ENCODE measurements around the gene RHOB. TPM values are rescaled to one million over a fixed set of nuclear protein-coding genes. Genes with fewer than 3 reads are reported as not detected.

Gene RHOB
- polyA plus RNA-seq, 3 donors, result 43.3 to 602 (median 66.3) TPM

- Mint-ChIP-seq H3K27ac (no peak overlapping the region), H3K9me3 (peaks cover 1 to 17% (median 11%) of the 10 kb centered on the region in 7 donors), H3K4me3 (no peak overlapping the region), H3K4me1 (no peaks in the 10 kb centered on the region), H3K27me3 (ENCODE audit: low read depth in 3 of 3) (peaks cover 0 to 2% (median 2%) of the 10 kb centered on the region in 3 donors), H3K36me3 (peaks cover 0 to 1% of the 10 kb centered on the region in 2 donors)
- intact Hi-C loops (cut with micrococcal nuclease), result no loop called here
- H2AFZ ChIP-seq (ENCODE audit: insufficient read depth, low read depth, low read length, poor library complexity, severe bottlenecking), result no peak overlapping the region
- no peak for TF ChIP-seq CTCF (IDR thresholded peaks at IDR 0.05)
- no peak for DNase-seq
- H3K79me2 ChIP-seq (ENCODE audit: insufficient read depth, low read length), result no peaks in the 10 kb centered on the region
- no peak overlapping the region for H3K9ac ChIP-seq (ENCODE audit: insufficient read depth, low read length, poor library complexity, severe bottlenecking)
- no peaks in the 10 kb centered on the region for H3K27me3 ChIP-seq (ENCODE audit: control insufficient read depth in 2 of 2, insufficient read depth in 2 of 2, low read length in 2 of 2)
- no peaks in the 10 kb centered on the region for H3K4me1 ChIP-seq (ENCODE audit: control insufficient read depth in 1 of 2, insufficient read depth in 2 of 2, low read length in 2 of 2)
- no peak overlapping the region for H3K4me2 ChIP-seq (replicated peaks; ENCODE audit: extremely low read depth, low read length, poor library complexity, severe bottlenecking)
- H3K27ac ChIP-seq (ENCODE audit: low read depth in 1 of 2, low read length in 2 of 2), result no peak overlapping the region
- peaks cover 7 to 9% of the 10 kb centered on the region in 2 donors for H3K9me3 ChIP-seq (replicated peaks in 1 of 2; ENCODE audit: control insufficient read depth in 1 of 2, insufficient read depth in 1 of 2, low read length in 2 of 2)
- 50% methylated on average over 2 of the region's 5 CpGs for WGBS (ENCODE audit: insufficient coverage)
- H3K36me3 ChIP-seq (replicated peaks in 1 of 2; ENCODE audit: control insufficient read depth in 1 of 2, insufficient read depth in 2 of 2, low read length in 2 of 2), result no peaks in the 10 kb centered on the region
- no peak overlapping the region for H3K4me3 ChIP-seq (replicated peaks in 1 of 3; ENCODE audit: low read depth in 2 of 3, low read length in 3 of 3)
- no peaks in the 10 kb centered on the region for H4K20me1 ChIP-seq (ENCODE audit: insufficient read depth, low read length)
Observed at GRCh38 chr2:20403774-20404312, 43.0 kb upstream of the RHOB start.

- peaks cover 0 to 2% (median 2%) of the 10 kb centered on the region in 3 donors for H3K27me3 Mint-ChIP-seq (ENCODE audit: low read depth in 3 of 3)
- H3K4me3 Mint-ChIP-seq, result no peak overlapping the region
- no peak for DNase-seq
- WGBS (ENCODE audit: insufficient coverage), result 100% methylated on average over 1 of the region's 2 CpGs
- no peaks in the 10 kb centered on the region for H4K20me1 ChIP-seq (ENCODE audit: insufficient read depth, low read length)
- no peak overlapping the region for H2AFZ ChIP-seq (ENCODE audit: insufficient read depth, low read depth, low read length, poor library complexity, severe bottlenecking)
- H3K36me3 Mint-ChIP-seq, result peaks cover 0 to 10% of the 10 kb centered on the region in 2 donors
- H3K36me3 ChIP-seq (replicated peaks in 1 of 2; ENCODE audit: control insufficient read depth in 1 of 2, insufficient read depth in 2 of 2, low read length in 2 of 2), result no peaks in the 10 kb centered on the region
- H3K27ac ChIP-seq (ENCODE audit: low read depth in 1 of 2, low read length in 2 of 2), result no peak overlapping the region
- H3K4me3 ChIP-seq (replicated peaks in 1 of 3; ENCODE audit: low read depth in 2 of 3, low read length in 3 of 3), result no peak overlapping the region
- peaks cover 12 to 26% (median 22%) of the 10 kb centered on the region in 7 donors for H3K9me3 Mint-ChIP-seq
- H3K9ac ChIP-seq (ENCODE audit: insufficient read depth, low read length, poor library complexity, severe bottlenecking), result no peak overlapping the region
- peaks cover 8 to 20% of the 10 kb centered on the region in 2 donors for H3K9me3 ChIP-seq (replicated peaks in 1 of 2; ENCODE audit: control insufficient read depth in 1 of 2, insufficient read depth in 1 of 2, low read length in 2 of 2)
- intact Hi-C loops (cut with micrococcal nuclease), result no loop called here
- no peak overlapping the region for H3K4me2 ChIP-seq (replicated peaks; ENCODE audit: extremely low read depth, low read length, poor library complexity, severe bottlenecking)
- H3K27me3 ChIP-seq (ENCODE audit: control insufficient read depth in 2 of 2, insufficient read depth in 2 of 2, low read length in 2 of 2), result no peaks in the 10 kb centered on the region
- H3K79me2 ChIP-seq (ENCODE audit: insufficient read depth, low read length), result no peaks in the 10 kb centered on the region
- H3K4me1 ChIP-seq (ENCODE audit: control insufficient read depth in 1 of 2, insufficient read depth in 2 of 2, low read length in 2 of 2), result no peaks in the 10 kb centered on the region
- H3K27ac Mint-ChIP-seq, result no peak overlapping the region
- no peaks in the 10 kb centered on the region for H3K4me1 Mint-ChIP-seq
- no peak for TF ChIP-seq CTCF (IDR thresholded peaks at IDR 0.05)
Observed at GRCh38 chr2:20404950-20405349, 41.9 kb upstream of the RHOB start.
